HG03175 (cell line): ENCODE results near the gene VPS35L.

Experiments used
- ATAC-seq: cut with Tn5 transposase; IDR thresholded peaks from one replicate; pipeline ENCODE4 v1.9.1; 2021; ENCODE audit warnings: mild to moderate bottlenecking, moderate library complexity; ENCODE audit not compliant: unreplicated experiment

VPS35L gene

GRCh38 chr16:19737306-19738038 lies 182.0 kb downstream of the VPS35L start:
- no peak for ATAC-seq

- no peak for ATAC-seq
These were observed 185.9 kb downstream of the VPS35L start for GRCh38 chr16:19741354-19741753.

GRCh38 chr16:19743816-19744159 lies 188.3 kb downstream of the VPS35L start:
- no peak for ATAC-seq

GRCh38 chr16:19744670-19745069 lies 189.2 kb downstream of the VPS35L start:
- no peak for ATAC-seq

GRCh38 chr16:19745286-19746010 lies 189.9 kb downstream of the VPS35L start:
- ATAC-seq, result no peak

GRCh38 chr16:19746561-19746960 lies 191.1 kb downstream of the VPS35L start:
- ATAC-seq, result no peak

GRCh38 chr16:19748389-19749168 lies 193.1 kb downstream of the VPS35L start:
- ATAC-seq, result no peak

- no peak for ATAC-seq
These were observed 194.1 kb downstream of the VPS35L start for GRCh38 chr16:19749571-19750080.
